NCI-H1436 treated with DMSO at 0.1 percent for 48 hours (cell line): ENCODE data around the gene PSMB5.

Source experiments
- DNase-seq: peaks from one replicate; lab custom pipeline; 2025; lab: John Stamatoyannopoulos, UW

PSMB5 gene

DNA sequence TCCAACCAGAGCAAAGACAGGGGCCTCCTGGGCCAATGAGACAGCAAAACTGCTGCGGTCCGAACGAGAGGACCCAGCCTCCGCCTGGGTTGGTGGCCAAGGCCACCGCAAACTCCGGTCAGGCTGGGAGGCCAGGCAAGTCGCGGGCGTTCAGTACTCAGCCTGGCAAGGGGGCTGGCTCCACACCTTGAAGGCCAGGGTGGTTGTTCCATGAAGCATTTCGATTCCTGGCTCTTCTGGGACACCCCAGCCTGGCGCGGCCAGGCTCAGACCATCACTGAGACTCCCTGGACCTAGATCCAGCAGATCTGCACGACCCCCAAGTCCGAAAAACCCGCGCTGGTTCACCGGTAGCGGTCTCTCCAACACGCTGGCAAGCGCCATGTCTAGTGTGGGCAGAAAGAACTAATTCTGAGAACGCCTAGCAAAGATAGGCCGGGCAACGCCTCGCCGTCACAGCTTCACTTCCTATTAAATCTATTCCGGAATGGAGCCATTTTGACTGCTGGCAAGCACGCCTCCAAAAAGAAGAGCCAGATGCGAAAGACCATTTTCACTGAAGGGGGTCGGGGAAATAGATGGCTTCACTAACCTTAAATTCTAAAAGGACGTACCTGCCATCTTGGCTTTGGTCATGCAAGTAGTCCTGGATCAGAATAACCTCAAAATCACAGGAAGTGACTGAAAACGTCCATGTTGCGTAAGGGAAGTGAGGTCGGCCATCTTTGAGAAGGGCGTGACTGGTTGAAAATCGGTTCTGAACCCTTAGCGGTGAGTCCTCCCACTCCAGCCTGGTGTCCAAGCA, at the start of gene PSMB5:
TSS of gene PSMB5 (minus strand) at position 403 of the 805 bp plus-strand sequence. CDS start at position 384, 19 bp downstream.
- no peak for DNase-seq

DNA sequence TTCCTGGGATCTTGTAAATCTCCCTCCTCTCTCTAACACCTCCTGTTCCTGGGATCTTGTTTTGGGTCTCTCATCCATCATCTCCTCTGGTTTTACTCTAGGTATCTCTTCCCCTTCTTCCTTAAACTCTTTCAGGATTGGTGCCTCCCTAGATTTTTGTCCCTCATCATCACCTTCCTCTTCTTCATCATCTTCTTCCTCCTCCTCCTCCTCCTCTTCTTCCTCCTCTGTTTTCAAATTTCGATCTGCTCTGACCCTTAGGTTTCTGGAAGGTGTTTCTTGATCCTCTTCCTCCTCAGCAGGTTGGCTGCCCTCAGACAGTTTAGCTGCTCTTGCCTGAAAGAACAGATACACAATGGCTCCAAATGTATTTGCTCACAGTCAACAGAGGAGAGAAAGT, 45.8 kb upstream of the PSMB5 start:
- no peak for DNase-seq

- DNase-seq: no peak
Observed at GRCh38 chr14:23079716-23080115, 45.0 kb upstream of the PSMB5 start.

- DNase-seq: no peak
Observed at GRCh38 chr14:23078692-23079116, 44.0 kb upstream of the PSMB5 start.

GRCh38 chr14:23077962-23078361, 43.3 kb upstream of the PSMB5 start:
- DNase-seq: no peak

GRCh38 chr14:23076785-23077408, 42.2 kb upstream of the PSMB5 start:
- no peak for DNase-seq

GRCh38 chr14:23074906-23075305, 40.2 kb upstream of the PSMB5 start:
- no peak for DNase-seq

- no peak for DNase-seq
Observed at GRCh38 chr14:23071921-23072539, 37.3 kb upstream of the PSMB5 start.

GRCh38 chr14:23071244-23071920, 36.7 kb upstream of the PSMB5 start:
- no peak for DNase-seq

- DNase-seq: no peak
Observed at GRCh38 chr14:23070262-23071129, 35.8 kb upstream of the PSMB5 start.

GRCh38 chr14:23069413-23069806, 34.7 kb upstream of the PSMB5 start:
- DNase-seq: no peak

- DNase-seq: no peak
Observed at GRCh38 chr14:23068789-23069412, 34.2 kb upstream of the PSMB5 start.

- no peak for DNase-seq
Observed at GRCh38 chr14:23067847-23068788, 33.4 kb upstream of the PSMB5 start.

DNA sequence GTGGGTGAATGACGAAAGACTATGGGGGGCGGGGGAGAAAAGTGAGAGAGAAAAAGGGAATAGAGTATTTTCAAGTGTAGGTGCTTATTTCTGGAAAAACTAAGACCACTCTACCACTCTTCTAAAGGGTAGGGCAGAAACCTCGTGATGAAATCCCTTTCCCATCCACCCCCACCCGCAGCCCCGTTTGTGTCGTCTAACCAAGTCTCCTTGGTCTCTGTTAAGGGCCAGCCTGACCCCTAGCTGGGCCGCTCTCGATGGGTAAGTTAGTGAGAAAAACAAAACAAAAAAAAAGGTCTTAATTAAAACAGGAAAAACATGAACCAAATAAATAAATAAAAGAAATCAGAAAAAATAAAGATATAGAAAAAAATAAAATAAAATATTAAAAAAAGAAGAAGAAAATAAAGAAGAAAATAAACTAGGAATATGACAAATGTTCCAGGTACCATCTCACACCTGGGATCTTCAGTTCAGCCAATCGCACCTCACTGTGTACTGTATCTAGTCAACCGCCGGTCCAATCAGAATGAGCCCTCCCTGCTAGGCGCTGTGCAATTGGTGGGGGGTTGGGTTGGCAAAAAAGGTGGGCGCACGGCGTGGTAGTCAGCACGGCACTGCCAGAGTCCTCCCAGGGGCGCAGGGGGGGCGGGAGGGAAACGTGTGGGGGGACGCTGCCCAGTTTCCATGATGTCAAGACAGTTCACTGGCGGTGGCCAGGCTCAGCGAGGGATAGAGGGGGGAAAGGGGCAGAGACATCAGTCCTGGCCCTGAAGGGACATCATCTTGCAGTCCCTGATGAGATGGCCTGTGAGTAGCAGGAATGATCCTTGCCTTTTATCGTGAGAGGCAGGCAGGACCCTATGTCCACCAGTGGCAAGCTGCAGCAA, 32.4 kb upstream of the PSMB5 start:
- DNase-seq: no peak

- no peak for DNase-seq
Observed at GRCh38 chr14:23066368-23066767, 31.7 kb upstream of the PSMB5 start.

DNA sequence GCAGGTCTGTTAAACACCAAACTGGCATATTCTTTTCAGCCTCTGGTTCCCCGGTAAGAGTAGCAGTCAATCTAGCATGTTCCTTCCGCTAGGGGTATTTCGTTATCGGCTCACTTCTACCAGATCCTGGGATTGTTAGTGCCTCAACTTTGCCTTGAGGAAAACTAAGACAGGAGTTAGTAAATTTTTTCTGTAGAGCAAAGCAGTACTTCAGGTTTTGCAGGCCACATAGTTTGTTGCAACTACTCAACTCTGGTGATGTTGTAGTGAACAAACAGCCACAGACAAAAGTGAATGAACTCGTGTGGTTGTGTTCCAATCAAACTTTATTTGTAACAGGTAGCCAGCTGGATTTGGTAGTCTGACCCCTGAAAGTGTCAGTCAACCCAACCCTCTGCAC, 28.9 kb upstream of the PSMB5 start:
- DNase-seq: no peak

- DNase-seq: no peak
Observed at GRCh38 chr14:23062002-23062401, 27.3 kb upstream of the PSMB5 start.

DNA sequence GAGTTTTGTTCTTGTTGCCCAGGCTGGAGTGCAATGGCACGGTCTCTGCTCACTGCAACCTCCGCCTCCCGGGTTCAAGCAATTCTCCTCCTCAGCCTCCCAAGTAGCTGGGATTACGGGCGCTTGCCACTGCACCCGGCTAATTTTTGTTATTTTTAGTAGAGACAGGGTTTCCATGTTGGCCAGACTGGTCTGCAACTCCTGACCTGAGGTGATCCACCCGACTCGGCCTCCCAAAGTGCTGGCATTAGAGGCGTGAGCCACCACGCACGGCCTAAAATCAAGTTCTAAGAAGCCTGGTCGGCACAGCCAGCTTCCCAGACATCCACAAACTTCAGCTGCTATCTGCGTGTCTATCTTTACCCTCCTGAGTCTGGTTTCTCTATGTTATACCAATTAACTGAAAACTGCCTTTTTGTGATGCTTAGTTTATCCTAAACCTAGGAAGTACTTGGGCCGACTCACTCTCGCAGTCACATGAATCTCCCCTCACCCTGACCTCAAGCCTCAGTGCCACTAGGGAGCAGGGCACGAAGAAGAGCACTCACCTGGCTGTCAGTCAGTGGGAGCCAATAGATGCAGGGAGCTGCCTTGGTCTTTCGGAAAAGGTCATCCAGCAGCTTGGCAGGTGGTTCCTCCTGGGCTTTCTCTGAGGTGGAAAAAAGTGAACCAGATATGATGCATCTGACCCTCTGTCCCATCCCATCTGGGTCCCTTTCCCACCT, 26.0 kb upstream of the PSMB5 start:
- DNase-seq: no peak
